ENCODE results near the gene PIGQ. TPM values are rescaled to one million over a fixed set of nuclear protein-coding genes. Genes with fewer than 3 reads are reported as not detected.

Gene PIGQ
- total and polyA plus RNA-seq, 9 donors: 12.2 to 23.2 (median 17.8) TPM

Other genes with a start within 250 kb of the PIGQ start
- gene AXIN1, start 217.2 kb upstream of the PIGQ start, total RNA-seq: 14.5 TPM
- 10 to 100 TPM; 11.5 to 19.2 (median 14.2) TPM for gene AXIN1, start 217.2 kb upstream of the PIGQ start, polyA plus RNA-seq (ENCODE audit: insufficient read depth in 1 of 8, insufficient read length in 8 of 8, low replicate concordance in 1 of 8)
- gene MRPL28, start 199.4 kb upstream of the PIGQ start, total RNA-seq: 46.1 TPM
- gene MRPL28, start 199.4 kb upstream of the PIGQ start, polyA plus RNA-seq (ENCODE audit: insufficient read depth in 1 of 8, insufficient read length in 8 of 8, low replicate concordance in 1 of 8): 10 to 100 TPM; 48.4 to 52.6 (median 50.0) TPM
- 16.3 TPM for gene PGAP6, start 188.0 kb upstream of the PIGQ start, total RNA-seq
- 10 to 100 TPM; 23.3 to 38.2 (median 29.3) TPM for gene PGAP6, start 188.0 kb upstream of the PIGQ start, polyA plus RNA-seq (ENCODE audit: insufficient read depth in 1 of 8, insufficient read length in 8 of 8, low replicate concordance in 1 of 8)
- 53.5 TPM for gene NME4, start 172.8 kb upstream of the PIGQ start, total RNA-seq
- 100 to 1,000 TPM in 3 of 8 donors, 10 to 100 TPM in 5; 70.9 to 115 (median 97.2) TPM for gene NME4, start 172.8 kb upstream of the PIGQ start, polyA plus RNA-seq (ENCODE audit: insufficient read depth in 1 of 8, insufficient read length in 8 of 8, low replicate concordance in 1 of 8)
- gene DECR2, start 168.1 kb upstream of the PIGQ start, total RNA-seq: 8.4 TPM
- 10 to 100 TPM in 7 of 8 donors, 1 to 10 TPM in 1; 8.8 to 20.6 (median 13.4) TPM for gene DECR2, start 168.1 kb upstream of the PIGQ start, polyA plus RNA-seq (ENCODE audit: insufficient read depth in 1 of 8, insufficient read length in 8 of 8, low replicate concordance in 1 of 8)
- 13.9 TPM for gene RAB11FIP3, start 144.3 kb upstream of the PIGQ start, total RNA-seq
- gene RAB11FIP3, start 144.3 kb upstream of the PIGQ start, polyA plus RNA-seq (ENCODE audit: insufficient read depth in 1 of 8, insufficient read length in 8 of 8, low replicate concordance in 1 of 8): 10 to 100 TPM; 26.5 to 35.8 (median 29.8) TPM
- gene CAPN15, start 42.3 kb upstream of the PIGQ start, total RNA-seq: 17.2 TPM
- gene CAPN15, start 42.3 kb upstream of the PIGQ start, polyA plus RNA-seq (ENCODE audit: insufficient read depth in 1 of 8, insufficient read length in 8 of 8, low replicate concordance in 1 of 8): 10 to 100 TPM; 20.0 to 36.7 (median 30.5) TPM
- gene PRR35, start 9.6 kb upstream of the PIGQ start, total RNA-seq: 0.13 TPM
- under 1 TPM in 7 of 8 donors, not detected in 1; 0.07 to 0.30 (median 0.13) TPM for gene PRR35, start 9.6 kb upstream of the PIGQ start, polyA plus RNA-seq (ENCODE audit: insufficient read depth in 1 of 8, insufficient read length in 8 of 8, low replicate concordance in 1 of 8)
- gene NHLRC4, start 3.0 kb upstream of the PIGQ start, total RNA-seq: 1.5 TPM
- 1 to 10 TPM; 1.3 to 1.8 (median 1.5) TPM for gene NHLRC4, start 3.0 kb upstream of the PIGQ start, polyA plus RNA-seq (ENCODE audit: insufficient read depth in 1 of 8, insufficient read length in 8 of 8, low replicate concordance in 1 of 8)
- 9.4 TPM for gene RAB40C, start 20.1 kb downstream of the PIGQ start, total RNA-seq
- gene RAB40C, start 20.1 kb downstream of the PIGQ start, polyA plus RNA-seq (ENCODE audit: insufficient read depth in 1 of 8, insufficient read length in 8 of 8, low replicate concordance in 1 of 8): 10 to 100 TPM; 10.3 to 15.4 (median 13.2) TPM
- 0.22 TPM for gene WFIKKN1, start 61.0 kb downstream of the PIGQ start, total RNA-seq
- under 1 TPM; 0.12 to 0.82 (median 0.39) TPM for gene WFIKKN1, start 61.0 kb downstream of the PIGQ start, polyA plus RNA-seq (ENCODE audit: insufficient read depth in 1 of 8, insufficient read length in 8 of 8, low replicate concordance in 1 of 8)
- gene METTL26, start 66.3 kb downstream of the PIGQ start, total RNA-seq: 47.9 TPM
- gene METTL26, start 66.3 kb downstream of the PIGQ start, polyA plus RNA-seq (ENCODE audit: insufficient read depth in 1 of 8, insufficient read length in 8 of 8, low replicate concordance in 1 of 8): 10 to 100 TPM; 39.3 to 59.1 (median 42.5) TPM
- gene MCRIP2, start 71.9 kb downstream of the PIGQ start, total RNA-seq: 18.6 TPM
- 10 to 100 TPM in 4 of 8 donors, 1 to 10 TPM in 4; 7.7 to 16.8 (median 10.8) TPM for gene MCRIP2, start 71.9 kb downstream of the PIGQ start, polyA plus RNA-seq (ENCODE audit: insufficient read depth in 1 of 8, insufficient read length in 8 of 8, low replicate concordance in 1 of 8)
- 12.3 TPM for gene WDR90, start 79.4 kb downstream of the PIGQ start, total RNA-seq
- 10 to 100 TPM; 10.6 to 30.5 (median 20.3) TPM for gene WDR90, start 79.4 kb downstream of the PIGQ start, polyA plus RNA-seq (ENCODE audit: insufficient read depth in 1 of 8, insufficient read length in 8 of 8, low replicate concordance in 1 of 8)
- gene RHOT2, start 98.2 kb downstream of the PIGQ start, total RNA-seq: 31.6 TPM
- 10 to 100 TPM; 45.1 to 88.7 (median 66.5) TPM for gene RHOT2, start 98.2 kb downstream of the PIGQ start, polyA plus RNA-seq (ENCODE audit: insufficient read depth in 1 of 8, insufficient read length in 8 of 8, low replicate concordance in 1 of 8)
- gene RHBDL1, start 105.7 kb downstream of the PIGQ start, total RNA-seq: 1.3 TPM
- gene RHBDL1, start 105.7 kb downstream of the PIGQ start, polyA plus RNA-seq (ENCODE audit: insufficient read depth in 1 of 8, insufficient read length in 8 of 8, low replicate concordance in 1 of 8): 1 to 10 TPM in 6 of 8 donors, under 1 TPM in 2; 0.84 to 2.6 (median 1.7) TPM
- gene STUB1, start 110.4 kb downstream of the PIGQ start, total RNA-seq: 70.7 TPM
- 100 to 1,000 TPM in 4 of 8 donors, 10 to 100 TPM in 4; 93.9 to 115 (median 100) TPM for gene STUB1, start 110.4 kb downstream of the PIGQ start, polyA plus RNA-seq (ENCODE audit: insufficient read depth in 1 of 8, insufficient read length in 8 of 8, low replicate concordance in 1 of 8)
- gene JMJD8, start 114.4 kb downstream of the PIGQ start, total RNA-seq: 20.7 TPM
- gene JMJD8, start 114.4 kb downstream of the PIGQ start, polyA plus RNA-seq (ENCODE audit: insufficient read depth in 1 of 8, insufficient read length in 8 of 8, low replicate concordance in 1 of 8): 10 to 100 TPM; 27.3 to 40.2 (median 34.5) TPM
- gene WDR24, start 120.4 kb downstream of the PIGQ start, total RNA-seq: 2.0 TPM
- gene WDR24, start 120.4 kb downstream of the PIGQ start, polyA plus RNA-seq (ENCODE audit: insufficient read depth in 1 of 8, insufficient read length in 8 of 8, low replicate concordance in 1 of 8): 10 to 100 TPM in 1 of 8 donors, 1 to 10 TPM in 7; 7.1 to 10.5 (median 8.9) TPM
- not detected for gene FBXL16, start 135.8 kb downstream of the PIGQ start, total RNA-seq
- gene FBXL16, start 135.8 kb downstream of the PIGQ start, polyA plus RNA-seq (ENCODE audit: insufficient read depth in 1 of 8, insufficient read length in 8 of 8, low replicate concordance in 1 of 8): under 1 TPM; 0.18 to 0.87 (median 0.42) TPM
- 35.6 TPM for gene METRN, start 145.2 kb downstream of the PIGQ start, total RNA-seq
- 10 to 100 TPM; 33.3 to 49.6 (median 34.9) TPM for gene METRN, start 145.2 kb downstream of the PIGQ start, polyA plus RNA-seq (ENCODE audit: insufficient read depth in 1 of 8, insufficient read length in 8 of 8, low replicate concordance in 1 of 8)
- gene ANTKMT, start 151.2 kb downstream of the PIGQ start, total RNA-seq: 29.8 TPM
- 10 to 100 TPM; 14.1 to 22.8 (median 16.0) TPM for gene ANTKMT, start 151.2 kb downstream of the PIGQ start, polyA plus RNA-seq (ENCODE audit: insufficient read depth in 1 of 8, insufficient read length in 8 of 8, low replicate concordance in 1 of 8)
- gene CCDC78, start 156.5 kb downstream of the PIGQ start, total RNA-seq: 0.18 TPM
- gene CCDC78, start 156.5 kb downstream of the PIGQ start, polyA plus RNA-seq (ENCODE audit: insufficient read depth in 1 of 8, insufficient read length in 8 of 8, low replicate concordance in 1 of 8): 1 to 10 TPM in 7 of 8 donors, under 1 TPM in 1; 0.77 to 2.1 (median 1.3) TPM
- gene HAGHL, start 157.1 kb downstream of the PIGQ start, total RNA-seq: 1.7 TPM
- 1 to 10 TPM; 1.8 to 4.7 (median 2.9) TPM for gene HAGHL, start 157.1 kb downstream of the PIGQ start, polyA plus RNA-seq (ENCODE audit: insufficient read depth in 1 of 8, insufficient read length in 8 of 8, low replicate concordance in 1 of 8)
- gene CIAO3, start 171.0 kb downstream of the PIGQ start, total RNA-seq: 18.3 TPM
- 10 to 100 TPM; 14.3 to 19.6 (median 17.5) TPM for gene CIAO3, start 171.0 kb downstream of the PIGQ start, polyA plus RNA-seq (ENCODE audit: insufficient read depth in 1 of 8, insufficient read length in 8 of 8, low replicate concordance in 1 of 8)
- gene MSLN, start 190.8 kb downstream of the PIGQ start, total RNA-seq: 0.31 TPM
- gene MSLN, start 190.8 kb downstream of the PIGQ start, polyA plus RNA-seq (ENCODE audit: insufficient read depth in 1 of 8, insufficient read length in 8 of 8, low replicate concordance in 1 of 8): 1 to 10 TPM in 4 of 8 donors, under 1 TPM in 4; 0.23 to 6.9 (median 0.93) TPM
- gene RPUSD1, start 218.4 kb downstream of the PIGQ start, total RNA-seq: 9.4 TPM
- gene RPUSD1, start 218.4 kb downstream of the PIGQ start, polyA plus RNA-seq (ENCODE audit: insufficient read depth in 1 of 8, insufficient read length in 8 of 8, low replicate concordance in 1 of 8): 10 to 100 TPM; 10.0 to 13.9 (median 12.0) TPM
- 14.5 TPM for gene CHTF18, start 218.7 kb downstream of the PIGQ start, total RNA-seq
- 10 to 100 TPM; 11.5 to 27.1 (median 18.0) TPM for gene CHTF18, start 218.7 kb downstream of the PIGQ start, polyA plus RNA-seq (ENCODE audit: insufficient read depth in 1 of 8, insufficient read length in 8 of 8, low replicate concordance in 1 of 8)
- gene GNG13, start 230.8 kb downstream of the PIGQ start, total RNA-seq: not detected
- under 1 TPM in 1 of 8 donors, not detected in 7; 0.20 TPM for gene GNG13, start 230.8 kb downstream of the PIGQ start, polyA plus RNA-seq (ENCODE audit: insufficient read depth in 1 of 8, insufficient read length in 8 of 8, low replicate concordance in 1 of 8)